SIG-M5 (cell line): Measurements from ENCODE around the gene STK11IP.
"Not testable (repeated sequence)": the region's sequence is repeated elsewhere in the genome, so short reads cannot be mapped to it uniquely, and the experiment has no call there.

ENCODE experiments used
- DNase-seq: peaks from one replicate; lab custom pipeline; 2025; lab: John Stamatoyannopoulos, UW

Gene STK11IP

DNA sequence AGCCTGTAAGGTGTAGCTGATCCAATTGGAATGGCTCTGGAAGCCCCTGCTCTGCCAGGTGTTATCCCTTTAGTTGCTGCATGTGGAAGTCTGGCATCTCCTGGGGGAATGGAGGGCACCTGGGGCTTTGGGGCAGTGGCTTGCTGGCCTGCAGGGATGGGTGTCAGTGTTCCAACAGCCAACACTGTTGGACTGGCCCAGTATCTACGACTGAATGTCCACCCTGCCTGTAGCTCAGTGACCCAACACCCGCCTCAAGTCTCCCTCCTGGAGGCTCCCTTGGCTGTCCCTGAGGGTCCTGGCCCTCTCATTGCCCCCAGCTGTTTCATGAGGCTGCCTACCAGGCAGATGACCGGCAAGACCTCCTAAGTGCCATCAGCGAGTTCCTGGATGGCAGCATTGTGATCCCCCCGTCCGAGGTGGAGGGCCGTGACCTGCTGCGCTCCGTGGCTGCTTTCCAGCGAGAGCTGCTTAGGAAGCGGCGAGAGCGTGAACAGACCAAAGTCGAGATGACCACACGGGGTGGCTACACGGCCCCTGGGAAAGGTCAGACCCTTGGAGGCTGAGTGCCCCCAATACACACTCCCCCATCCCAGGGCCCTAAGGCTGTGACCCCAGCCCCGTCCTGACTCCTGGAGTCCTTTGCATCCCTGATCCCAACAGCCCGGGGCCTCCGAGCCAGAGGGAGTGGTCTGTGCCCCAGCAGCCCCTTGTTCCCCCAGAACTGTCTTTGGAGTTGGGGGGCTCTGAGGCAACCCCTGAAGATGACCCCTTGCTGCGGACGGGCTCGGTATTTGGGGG, 37.5 kb downstream of the STK11IP start:
- DNase-seq, result no peak

DNA sequence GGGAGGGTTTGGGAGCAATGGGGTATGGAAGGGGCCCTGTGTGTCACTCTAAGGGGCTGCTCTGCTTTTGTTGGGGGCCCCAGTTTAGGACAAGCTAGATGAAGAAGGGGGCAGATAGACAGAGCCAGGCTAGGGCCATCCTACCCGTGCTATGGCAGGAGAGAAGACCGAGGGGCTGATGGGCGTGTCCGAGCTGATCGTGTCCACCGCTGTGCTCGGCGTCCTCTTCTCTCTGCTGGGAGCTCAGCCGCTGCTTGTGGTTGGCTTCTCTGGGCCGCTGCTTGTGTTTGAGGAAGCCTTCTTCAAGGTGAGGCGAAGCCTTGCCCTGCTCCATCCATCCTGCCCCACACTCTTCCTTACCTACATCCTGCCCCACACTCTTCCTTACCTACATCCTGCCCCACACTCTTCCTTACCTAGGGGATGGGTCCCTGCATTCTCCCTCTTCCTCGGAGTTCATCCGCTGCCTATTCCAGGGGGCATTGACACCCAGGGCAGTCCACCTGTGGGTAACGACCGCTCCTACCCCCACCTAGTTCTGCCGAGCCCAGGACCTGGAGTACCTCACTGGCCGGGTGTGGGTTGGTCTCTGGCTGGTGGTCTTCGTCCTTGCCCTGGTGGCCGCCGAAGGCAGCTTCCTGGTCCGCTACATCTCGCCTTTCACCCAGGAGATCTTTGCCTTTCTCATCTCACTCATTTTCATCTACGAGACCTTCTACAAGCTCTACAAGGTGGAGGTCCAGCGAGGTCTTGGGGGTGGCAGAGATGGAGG, 38.7 kb downstream of the STK11IP start:
- no peak for DNase-seq

DNA sequence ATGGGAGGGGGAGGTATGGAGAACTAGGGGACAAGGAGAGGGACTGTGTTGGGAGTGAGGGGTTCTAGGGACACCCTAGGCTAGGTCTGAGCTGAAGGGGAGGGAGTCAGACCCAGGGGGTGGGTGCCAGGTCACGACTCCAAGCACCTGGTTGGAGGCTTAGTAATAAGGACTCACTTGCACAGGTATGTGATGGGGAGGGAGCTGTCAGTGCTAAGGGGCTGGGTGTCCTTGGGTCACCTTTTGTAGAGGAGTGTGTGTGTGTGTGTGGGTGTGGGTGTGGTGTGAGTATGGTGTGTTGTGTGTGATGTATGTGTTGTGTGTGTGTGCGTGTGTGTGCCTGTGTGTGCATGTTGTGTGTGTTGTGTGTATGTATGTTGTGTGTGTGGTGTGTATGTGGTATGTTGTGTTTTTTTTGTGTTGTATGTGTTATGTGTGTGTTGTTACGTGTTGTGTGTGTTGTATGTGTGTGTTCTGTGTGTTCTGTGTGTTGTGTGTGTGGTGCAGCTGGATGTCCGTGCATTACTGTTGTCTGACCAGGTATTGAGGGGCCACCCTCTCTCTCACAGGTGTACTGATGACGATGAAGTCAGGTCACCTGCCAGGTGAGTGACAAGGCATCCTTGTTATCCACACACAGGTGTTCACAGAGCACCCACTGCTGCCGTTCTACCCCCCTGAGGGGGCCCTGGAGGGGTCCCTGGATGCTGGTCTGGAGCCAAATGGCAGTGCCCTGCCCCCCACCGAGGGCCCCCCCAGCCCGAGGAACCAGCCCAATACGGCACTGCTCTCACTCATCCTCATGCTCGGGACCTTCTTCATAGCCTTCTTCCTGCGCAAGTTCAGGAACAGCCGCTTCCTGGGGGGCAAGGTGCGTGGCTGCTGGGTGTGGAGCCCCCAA, 39.5 kb downstream of the STK11IP start:
- DNase-seq, result no peak

DNA sequence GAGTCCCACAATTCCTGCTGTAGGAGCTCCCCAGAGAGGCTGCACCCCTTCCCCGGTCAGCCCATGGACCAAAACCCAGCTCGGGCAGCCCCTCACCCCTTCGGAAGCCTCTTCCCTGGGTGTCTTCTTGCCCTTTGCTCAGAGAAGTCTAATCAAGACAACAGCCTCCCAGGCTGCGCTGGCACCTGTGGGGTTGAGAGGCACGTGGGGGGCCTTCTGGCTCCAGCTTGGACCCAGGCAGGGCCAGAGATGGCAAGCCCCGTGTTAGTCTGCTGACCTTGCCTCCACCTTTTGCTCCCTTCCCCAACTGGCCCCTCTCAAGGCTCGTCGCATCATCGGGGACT, 40.2 kb downstream of the STK11IP start:
- no peak for DNase-seq

DNA sequence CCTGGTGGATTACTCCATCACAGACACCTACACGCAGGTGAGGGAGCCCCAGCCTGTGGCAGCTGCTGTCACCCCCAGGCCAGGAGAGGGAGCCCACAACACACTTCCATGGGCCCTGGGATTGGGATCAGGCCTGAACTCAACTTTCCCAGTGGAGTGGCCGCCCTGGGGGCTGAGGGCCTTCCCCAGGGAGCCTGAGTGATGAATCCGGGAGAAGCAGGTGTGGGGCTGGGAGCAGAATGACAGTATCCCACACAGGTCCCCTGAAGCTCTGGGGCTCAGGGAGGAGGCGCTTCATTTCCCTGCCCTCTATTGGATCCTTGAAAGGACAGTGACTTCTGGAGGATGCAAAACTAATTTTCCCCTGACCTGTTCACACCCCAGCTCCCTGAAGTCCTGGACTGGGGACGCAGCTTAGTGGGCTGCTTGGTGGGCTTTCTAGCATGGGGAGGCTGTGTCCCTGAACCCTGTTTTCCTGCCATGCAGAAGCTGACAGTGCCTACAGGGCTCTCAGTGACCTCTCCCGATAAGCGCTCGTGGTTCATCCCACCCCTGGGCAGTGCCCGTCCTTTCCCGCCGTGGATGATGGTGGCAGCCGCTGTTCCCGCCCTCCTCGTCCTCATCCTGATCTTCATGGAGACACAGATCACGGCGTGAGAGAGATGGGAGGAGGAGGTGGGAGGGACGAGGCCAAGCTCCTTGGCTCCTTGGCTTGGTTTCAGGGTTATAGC, 40.7 kb downstream of the STK11IP start:
- no peak for DNase-seq

DNA sequence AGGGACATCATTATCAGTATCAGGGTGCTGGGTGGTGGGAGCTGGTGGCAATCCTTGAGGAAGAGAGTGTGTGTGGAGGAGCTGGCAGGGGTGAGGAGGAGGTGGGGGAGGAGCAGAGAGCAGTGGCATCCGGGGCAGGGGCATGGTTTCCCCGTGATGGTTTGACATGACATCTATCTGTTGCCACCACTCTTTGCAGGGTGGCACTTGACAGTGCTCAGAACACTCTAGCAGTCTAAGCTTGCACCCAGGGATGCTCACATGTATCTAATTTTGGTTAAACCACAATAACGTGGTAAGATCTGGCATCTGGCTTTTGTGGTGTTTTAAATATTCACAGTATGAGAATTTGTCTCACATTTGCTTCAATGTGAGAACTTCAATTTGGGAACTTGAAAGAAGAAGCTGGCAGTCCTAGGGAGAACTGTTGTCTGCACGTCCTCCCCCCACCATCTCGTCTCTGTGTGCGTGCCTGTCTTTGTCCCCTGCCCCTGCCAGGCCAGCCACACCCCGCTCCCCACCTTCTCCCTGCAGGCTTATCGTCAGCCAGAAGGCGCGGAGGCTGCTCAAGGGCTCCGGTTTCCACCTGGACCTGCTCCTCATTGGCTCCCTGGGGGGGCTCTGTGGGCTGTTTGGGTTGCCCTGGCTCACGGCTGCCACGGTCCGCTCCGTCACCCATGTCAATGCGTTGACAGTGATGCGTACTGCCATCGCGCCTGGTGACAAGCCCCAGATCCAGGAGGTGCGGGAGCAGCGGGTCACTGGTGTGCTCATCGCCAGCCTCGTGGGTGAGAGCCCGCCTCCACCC, 41.5 kb downstream of the STK11IP start:
- DNase-seq, result no peak

DNA sequence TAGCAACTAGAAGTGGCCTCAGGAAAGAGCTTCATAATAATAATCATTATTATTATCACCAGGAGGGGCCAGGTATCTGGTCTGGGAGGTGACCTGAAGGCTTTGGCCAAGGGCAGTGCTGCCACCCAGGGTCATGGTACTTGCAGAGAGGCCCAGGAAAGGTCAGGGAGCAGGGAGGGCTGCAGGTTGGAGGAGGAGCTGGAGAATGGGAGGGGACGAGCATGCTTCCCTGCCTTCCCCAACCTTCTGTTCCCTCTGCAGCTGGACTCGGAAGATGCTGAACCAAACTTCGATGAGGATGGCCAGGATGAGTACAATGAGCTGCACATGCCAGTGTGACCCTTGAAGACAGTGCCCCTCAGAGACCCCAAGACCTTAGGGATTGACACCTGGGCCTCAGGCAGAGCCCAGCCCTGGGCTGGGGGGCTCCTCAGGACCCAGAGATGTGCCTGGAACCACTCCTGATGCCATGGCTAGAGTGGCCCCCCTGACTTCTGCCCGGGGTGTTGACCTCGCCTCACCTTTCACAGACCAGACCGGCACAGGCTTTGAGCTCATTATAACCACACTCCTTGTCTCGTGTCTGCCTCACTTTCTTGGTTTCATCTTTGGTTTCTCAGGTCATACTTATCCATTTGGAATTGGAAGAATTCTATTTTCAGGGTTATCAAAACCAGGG, 43.9 kb downstream of the STK11IP start:
- DNase-seq, result no peak

DNA sequence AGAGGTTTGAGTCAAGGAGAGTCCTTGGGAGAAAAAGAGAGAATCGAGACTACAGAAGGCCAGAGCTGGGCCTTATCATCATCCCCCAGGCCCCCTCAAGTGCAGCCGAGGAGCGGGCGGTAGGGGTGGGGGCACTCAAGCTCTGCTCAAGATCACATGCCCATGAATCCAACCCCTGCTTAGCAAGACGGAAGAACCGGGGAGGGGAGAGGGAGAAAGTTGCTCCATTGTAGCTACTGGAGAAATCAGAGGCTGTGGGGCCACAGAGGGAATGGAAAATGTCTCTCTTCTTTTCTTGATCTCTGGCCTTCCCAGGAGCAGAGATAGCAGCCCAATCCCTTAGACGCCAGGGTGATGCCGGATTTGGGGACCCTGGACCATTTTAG, 44.4 kb downstream of the STK11IP start:
- no peak for DNase-seq

DNA sequence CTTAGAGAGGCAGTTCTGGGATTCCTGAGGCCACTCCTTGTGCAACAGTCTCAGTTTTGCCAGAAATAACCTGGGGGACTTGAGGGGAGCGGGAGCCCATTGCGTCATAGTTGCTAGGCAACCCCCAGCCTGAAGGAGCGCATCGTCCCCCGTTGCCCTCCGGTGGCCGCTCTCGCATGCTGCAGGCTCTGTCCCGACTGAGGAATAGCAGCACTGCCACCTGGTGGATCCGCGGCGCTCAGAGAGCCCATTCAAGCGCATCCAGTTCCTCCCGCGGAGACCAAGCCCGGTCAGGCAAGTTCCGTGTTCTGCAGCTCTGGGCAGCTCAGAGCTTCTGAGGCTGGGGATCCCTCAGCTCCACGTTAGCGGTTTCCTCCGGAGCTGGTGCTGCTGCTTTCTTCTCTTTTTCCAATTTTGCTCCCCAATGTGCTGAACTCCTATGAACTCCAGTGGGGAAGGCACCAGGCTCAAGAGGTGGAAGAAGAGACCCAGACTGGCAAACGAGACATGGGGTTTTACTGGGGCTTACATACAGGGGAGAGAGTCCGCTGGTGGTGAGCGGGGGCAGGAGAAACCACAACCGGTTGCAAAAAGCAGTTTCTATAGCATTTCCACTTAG, 44.9 kb downstream of the STK11IP start:
- DNase-seq, result peak; percentile 91

DNA sequence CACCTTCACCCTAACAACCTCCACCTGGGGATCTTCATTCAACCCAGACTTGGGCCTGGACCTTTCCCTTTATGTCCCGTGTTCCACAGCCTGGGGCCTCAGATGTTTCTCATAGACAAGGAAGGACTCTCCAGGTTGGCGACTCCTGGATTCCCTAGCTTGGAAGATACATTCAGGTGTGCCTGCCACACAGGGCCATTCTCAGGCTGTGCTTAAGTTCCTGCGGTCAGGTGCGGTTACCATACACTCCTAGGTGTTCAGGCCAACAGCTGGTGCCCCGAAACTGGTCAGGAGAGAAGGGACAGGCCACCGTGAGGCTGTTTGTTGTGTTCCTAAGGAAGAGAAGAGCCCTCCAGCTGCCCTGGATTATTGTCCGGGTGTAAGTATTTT, 45.4 kb downstream of the STK11IP start:
- DNase-seq, result no peak

DNA sequence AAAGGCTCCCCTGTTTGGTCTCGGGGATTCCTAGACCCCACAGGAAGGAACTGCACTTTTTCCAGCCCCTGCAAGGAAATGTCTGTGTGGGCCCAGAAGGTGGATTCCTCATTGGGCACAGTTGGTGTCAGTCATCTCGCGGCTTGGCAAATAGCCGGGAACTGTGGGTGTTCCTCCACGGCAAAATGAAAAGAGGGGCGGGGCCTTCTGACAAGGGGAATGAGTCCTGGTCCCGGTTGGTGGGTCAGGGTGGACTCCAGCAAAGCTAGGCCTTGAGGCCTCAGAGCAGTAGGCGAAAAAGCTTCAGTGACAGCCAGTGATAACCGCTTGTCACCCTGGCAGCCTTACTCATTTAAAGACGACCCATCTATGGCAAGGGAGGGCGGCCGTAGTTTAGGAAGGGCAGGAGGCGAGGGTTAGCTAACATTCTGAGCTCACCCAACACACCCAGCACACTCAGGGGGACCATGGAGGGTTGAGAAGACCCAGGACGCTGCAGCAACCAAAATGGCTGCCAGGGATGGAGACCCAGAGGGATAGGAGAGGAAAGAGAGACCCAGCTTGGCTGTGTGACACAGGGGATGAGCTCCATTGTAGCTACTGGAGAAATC, 46.2 kb downstream of the STK11IP start:
- DNase-seq, result no peak

DNA sequence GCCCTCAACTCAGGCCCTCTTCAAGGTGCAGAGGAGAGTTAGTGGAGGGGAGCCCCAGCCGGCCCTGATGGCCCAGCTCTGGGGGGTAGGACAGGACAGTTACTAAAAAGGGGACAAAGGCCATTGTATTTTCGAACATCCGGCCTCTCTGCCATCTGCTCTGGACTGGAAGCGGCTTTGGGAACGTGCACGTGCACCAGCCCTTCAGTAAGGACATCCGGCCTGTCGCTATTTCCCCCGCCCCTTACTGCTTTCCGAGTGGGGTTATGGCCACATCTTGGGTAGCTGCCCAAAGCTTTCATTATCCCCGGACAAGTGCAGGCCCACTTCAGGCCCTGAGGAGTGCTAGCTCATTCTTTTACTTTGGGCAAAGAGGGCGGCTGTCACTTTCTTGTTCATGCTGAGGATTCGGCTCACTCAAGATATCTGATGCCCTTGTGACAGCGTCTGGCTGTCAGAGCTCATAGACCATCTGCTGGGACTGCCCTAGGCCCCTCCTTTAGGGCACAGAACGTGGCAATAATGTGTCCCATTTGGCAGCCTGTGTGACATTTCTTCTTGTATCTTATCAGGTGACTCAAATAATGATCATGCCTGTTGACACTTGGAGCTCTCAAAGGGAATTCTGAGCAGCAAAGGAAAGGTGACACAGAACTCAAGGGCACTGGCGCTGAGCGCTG, 47.3 kb downstream of the STK11IP start:
- DNase-seq, result no peak

DNA sequence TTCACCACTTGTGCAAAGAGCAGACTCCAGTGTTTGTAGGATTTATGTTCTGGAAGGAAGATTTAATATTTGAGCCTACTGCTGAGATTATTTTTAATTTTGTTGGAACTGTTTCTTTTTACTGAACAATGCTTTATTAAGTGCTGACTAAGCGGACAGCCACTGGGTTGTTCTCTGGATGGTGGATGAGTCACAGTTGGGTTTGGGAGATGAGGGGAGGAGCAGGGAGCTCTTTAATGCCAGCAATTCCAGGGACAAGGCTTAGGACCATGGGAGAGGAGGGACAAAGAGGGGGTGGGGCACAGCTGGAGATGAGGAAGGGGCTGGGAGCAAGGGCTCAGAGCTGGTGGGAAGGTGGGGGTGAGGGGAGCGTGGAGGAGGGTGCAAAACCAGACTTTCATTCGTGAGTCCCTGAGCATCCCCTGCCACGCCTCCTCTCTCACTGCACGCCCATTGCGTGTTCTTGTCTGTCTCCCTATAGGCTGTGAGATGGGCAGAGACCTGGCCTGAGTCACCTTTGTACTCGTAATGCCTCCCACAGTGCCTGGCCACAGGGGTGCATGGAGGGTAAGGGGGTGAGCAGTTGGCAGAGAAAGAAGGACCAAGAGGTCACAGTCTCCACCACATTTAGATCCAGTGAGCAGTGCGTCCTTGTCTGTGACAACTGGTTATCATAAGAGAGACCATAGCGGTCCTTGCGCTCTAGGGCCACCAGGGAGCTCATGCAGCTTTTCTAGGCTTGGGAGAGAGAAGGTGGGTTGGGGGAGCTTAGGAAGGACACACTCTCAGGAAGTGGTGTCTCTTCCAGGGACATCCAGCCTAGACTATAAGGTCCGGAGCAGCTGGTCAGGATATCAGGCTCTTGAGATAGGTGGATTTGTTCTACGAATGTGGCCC, 48.2 kb downstream of the STK11IP start:
- no peak for DNase-seq

DNA sequence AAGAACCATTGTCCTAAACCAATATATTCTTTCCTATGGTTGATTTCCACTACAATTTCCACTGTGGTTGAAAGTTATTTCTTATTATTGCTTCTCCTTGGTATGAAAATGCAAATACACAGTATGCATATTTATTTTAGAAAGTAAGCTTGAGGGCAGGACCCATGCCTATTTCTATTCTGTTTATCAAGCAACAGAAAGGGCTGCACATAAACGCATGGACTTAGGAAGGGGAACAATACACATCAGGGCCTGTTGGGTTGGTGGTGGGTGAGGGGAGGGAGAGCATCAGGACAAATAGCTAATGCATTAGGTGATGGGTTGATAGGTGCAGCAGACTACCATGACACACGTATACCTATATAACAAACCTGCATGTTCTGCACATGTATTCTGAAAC, 50.5 kb downstream of the STK11IP start:
- no peak for DNase-seq

DNA sequence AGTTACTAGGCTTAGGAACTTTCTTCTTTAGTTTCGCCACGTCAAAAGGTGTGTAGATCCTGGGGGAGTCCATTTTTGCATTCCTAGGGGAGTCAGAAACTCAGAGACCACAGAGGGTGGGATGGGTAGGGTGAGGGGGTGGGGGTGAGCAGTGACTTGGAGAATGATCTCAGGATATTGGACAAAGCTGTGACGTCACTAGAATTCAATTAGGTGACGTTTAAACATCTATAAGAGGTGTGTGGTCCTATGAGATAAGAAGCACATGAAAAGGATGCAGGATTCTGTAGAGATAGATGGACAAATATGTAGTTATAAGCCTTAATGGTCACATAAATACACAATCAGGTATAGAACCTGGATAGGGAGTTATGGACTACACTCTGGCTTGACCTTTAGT, 51.3 kb downstream of the STK11IP start:
- DNase-seq, result no peak

DNA sequence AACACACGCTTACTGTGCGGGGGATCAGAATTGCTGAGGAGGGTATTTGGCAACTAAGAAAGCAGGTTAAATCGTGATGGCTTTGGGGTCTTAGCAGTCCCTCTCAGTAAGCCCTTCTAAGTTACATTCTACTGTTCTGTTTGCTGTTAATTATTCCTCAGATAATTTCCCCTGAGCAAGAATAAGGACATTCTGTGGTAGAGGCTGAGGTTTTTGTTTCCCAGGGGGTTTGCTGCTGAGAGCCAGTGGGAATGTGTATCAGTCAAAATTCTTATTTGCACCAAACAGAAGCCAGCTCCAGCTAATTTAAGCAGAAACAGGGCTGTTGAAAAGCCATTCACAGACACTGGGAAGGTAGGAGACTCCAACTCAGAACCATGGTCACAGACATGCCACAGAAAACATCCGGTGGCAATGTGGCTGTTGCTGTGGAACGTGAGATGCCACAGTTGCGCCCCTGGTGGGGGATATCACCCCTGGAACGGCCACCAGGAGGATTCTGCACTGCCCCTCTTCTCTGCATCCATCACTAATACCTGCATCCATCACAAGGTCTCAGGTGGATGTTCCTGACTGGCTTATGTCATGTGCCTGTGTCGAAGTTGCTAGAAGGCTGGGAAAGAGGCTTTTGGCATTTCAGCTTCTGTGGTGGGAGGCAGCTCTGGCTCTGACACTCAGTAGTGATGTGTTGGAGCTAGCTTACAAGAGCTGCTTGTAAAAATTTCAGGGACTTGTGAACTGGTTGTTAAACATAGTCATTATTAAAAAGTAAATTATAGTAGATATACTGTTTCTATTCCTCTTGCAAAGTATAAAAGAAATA, 53.0 kb downstream of the STK11IP start:
- no peak for DNase-seq

DNA sequence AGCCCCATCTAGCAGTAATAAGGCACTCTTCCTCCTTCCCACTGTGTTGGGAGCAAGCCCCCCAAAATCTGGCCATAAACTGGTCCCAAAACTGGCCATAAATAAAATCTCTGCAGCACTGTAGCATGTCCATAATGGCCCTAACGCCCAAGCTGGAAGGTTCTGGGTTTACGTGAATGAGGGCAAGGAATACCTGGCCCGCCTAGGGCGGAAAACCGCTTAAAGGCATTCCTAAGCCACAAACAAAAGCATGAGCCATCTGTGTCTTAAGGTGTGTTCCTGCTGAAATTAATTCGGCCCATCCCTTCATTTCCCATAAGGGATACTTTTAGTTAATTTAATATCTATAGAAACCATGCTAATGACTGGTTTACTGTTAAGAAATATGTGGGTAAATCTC, 54.0 kb downstream of the STK11IP start:
- DNase-seq, result not testable (repeated sequence)
